WTC11 (cell line): ENCODE data around the gene ACOT13. TPM values are rescaled to one million over a fixed set of nuclear protein-coding genes. Genes with fewer than 3 reads are reported as not detected.

Experiments
- ATAC-seq: fragments of 200-7000 bp; cut with Tn5 transposase; 2 replicates; pipeline ENCODE4 v1.10.0; 2021; ENCODE audit warnings: mild to moderate bottlenecking, moderate library complexity
- CTCF ChIA-PET: fragments of 300-600 bp; sonication (Branson Sonifier 250); formaldehyde crosslinking; loops from one replicate; lab custom pipeline; 2021; ENCODE audit warnings: antibody characterized with exemption; lab: Charles Lee
- POLR2A ChIA-PET: fragments of 350-600 bp; sonication (Branson Sonifier 250); formaldehyde crosslinking; loops from one replicate; lab custom pipeline; 2021; ENCODE audit warnings: antibody characterized with exemption; lab: Charles Lee
- DNase-seq: peaks from one replicate; pipeline ENCODE4 v3.0.0; 2021; ENCODE audit warnings: low spot score
- H3K27ac Mint-ChIP-seq: 2 replicates; pipeline ENCODE4 v1.8.0; 2021; ENCODE audit warnings: mixed read lengths
- H3K27me3 Mint-ChIP-seq: 2 replicates; pipeline ENCODE4 v1.8.0; 2021; ENCODE audit warnings: low read depth, mild to moderate bottlenecking, moderate library complexity, mixed read lengths
- H3K36me3 Mint-ChIP-seq: 2 replicates; pipeline ENCODE4 v1.8.0; 2021; ENCODE audit warnings: mixed read lengths
- H3K4me1 Mint-ChIP-seq: 2 replicates; pipeline ENCODE4 v1.8.0; 2022; ENCODE audit warnings: mixed read lengths
- H3K4me3 Mint-ChIP-seq: 2 replicates; pipeline ENCODE4 v1.8.0; 2021; ENCODE audit warnings: mild to moderate bottlenecking, moderate library complexity, mixed read lengths
- H3K9me3 Mint-ChIP-seq: 2 replicates; pipeline ENCODE4 v1.8.0; 2021; ENCODE audit warnings: mixed read lengths
- CBFB ChIP-seq: sonication (generic); formaldehyde crosslinking; IDR thresholded peaks from 2 replicates; pipeline ENCODE4 v1.8.1; 2022; ENCODE audit warnings: mild to moderate bottlenecking, low read depth, missing genetic modification reagents
- EMX1 ChIP-seq: fragments of 250-450 bp; sonication (Bioruptor Pico); IDR thresholded peaks from 2 replicates; pipeline ENCODE4 v1.8.0; 2021; ENCODE audit warnings: mild to moderate bottlenecking
- ESRRA ChIP-seq: sonication (generic); formaldehyde crosslinking; IDR thresholded peaks from 2 replicates; pipeline ENCODE4 v1.8.1; 2022; ENCODE audit warnings: mild to moderate bottlenecking, missing genetic modification reagents, borderline replicate concordance
- GRHL2 ChIP-seq: fragments of 250-450 bp; sonication (Bioruptor Pico); IDR thresholded peaks from 2 replicates; pipeline ENCODE4 v1.8.0; 2022; ENCODE audit warnings: mild to moderate bottlenecking, moderate library complexity; ENCODE audit not compliant: insufficient replicate concordance, severe bottlenecking
- NFE2L1 ChIP-seq: sonication (generic); formaldehyde crosslinking; IDR thresholded peaks from 2 replicates; pipeline ENCODE4 v1.8.1; 2023; ENCODE audit warnings: missing genetic modification reagents
- NFYB ChIP-seq: sonication (generic); formaldehyde crosslinking; conservative IDR thresholded peaks from 2 replicates; pipeline ENCODE4 v1.8.0; 2022; ENCODE audit warnings: low read depth, missing genetic modification reagents
- NR1H2 ChIP-seq: sonication (generic); formaldehyde crosslinking; IDR thresholded peaks from 2 replicates; pipeline ENCODE4 v1.9.0; 2021; ENCODE audit warnings: mild to moderate bottlenecking, moderate library complexity, missing genetic modification reagents
- NR2C2 ChIP-seq: sonication (generic); formaldehyde crosslinking; IDR thresholded peaks from 2 replicates; pipeline ENCODE4 v1.8.0; 2022; ENCODE audit warnings: mild to moderate bottlenecking, missing genetic modification reagents
- OVOL2 ChIP-seq: fragments of 250-450 bp; sonication (Bioruptor Pico); IDR thresholded peaks from 2 replicates; pipeline ENCODE4 v1.9.0; 2021; ENCODE audit warnings: mild to moderate bottlenecking, borderline replicate concordance
- PRRX2 ChIP-seq: fragments of 250-450 bp; sonication (Bioruptor Pico); IDR thresholded peaks from 2 replicates; pipeline ENCODE4 v1.8.0; 2021; ENCODE audit warnings: mild to moderate bottlenecking
- TCF7 ChIP-seq: sonication (generic); formaldehyde crosslinking; IDR thresholded peaks from 2 replicates; pipeline ENCODE4 v1.8.0; 2022; ENCODE audit warnings: mild to moderate bottlenecking, low read depth, missing genetic modification reagents, moderate library complexity
- TEAD1 ChIP-seq: sonication (generic); formaldehyde crosslinking; IDR thresholded peaks from 2 replicates; pipeline ENCODE4 v1.8.0; 2022; ENCODE audit warnings: mild to moderate bottlenecking, missing genetic modification reagents
- TP53 ChIP-seq: sonication (generic); formaldehyde crosslinking; IDR thresholded peaks from 2 replicates; pipeline ENCODE4 v1.8.1; 2023; ENCODE audit warnings: mild to moderate bottlenecking, missing genetic modification reagents
- ZBTB21 ChIP-seq: sonication (generic); formaldehyde crosslinking; IDR thresholded peaks from 2 replicates; pipeline ENCODE4 v1.8.1; 2023; ENCODE audit warnings: mild to moderate bottlenecking, missing genetic modification reagents, borderline replicate concordance
- ZNF232 ChIP-seq: sonication (generic); formaldehyde crosslinking; IDR thresholded peaks from 2 replicates; pipeline ENCODE4 v1.8.0; 2022; ENCODE audit warnings: mild to moderate bottlenecking, missing genetic modification reagents
- ZNF263 ChIP-seq: sonication (generic); formaldehyde crosslinking; IDR thresholded peaks from 2 replicates; pipeline ENCODE4 v1.8.1; 2022; ENCODE audit warnings: low read depth, mild to moderate bottlenecking, moderate library complexity, missing genetic modification reagents
- ZNF396 ChIP-seq: fragments of 250-450 bp; sonication (Bioruptor Pico); IDR thresholded peaks from 2 replicates; pipeline ENCODE4 v1.8.0; 2021; ENCODE audit warnings: mild to moderate bottlenecking, moderate library complexity, borderline replicate concordance
- ZNF416 ChIP-seq: fragments of 250-450 bp; sonication (Bioruptor Pico); IDR thresholded peaks from 2 replicates; pipeline ENCODE4 v1.9.0; 2021; ENCODE audit warnings: mild to moderate bottlenecking, inconsistent platforms
- total RNA-seq: library from RNA; stranded (reverse); gene quantifications from 3 replicates; pipeline ENCODE4 v1.2.3, GENCODE V29; 2021
- TF ChIP-seq, protein P1 (sequence below): sonication (generic); formaldehyde crosslinking; IDR thresholded peaks from 2 replicates; pipeline ENCODE4 v1.8.0; 2022; ENCODE audit warnings: mild to moderate bottlenecking, missing genetic modification reagents
- TF ChIP-seq, protein P2 (sequence below): sonication (generic); formaldehyde crosslinking; IDR thresholded peaks from 2 replicates; pipeline ENCODE4 v1.8.1; 2022; ENCODE audit warnings: mild to moderate bottlenecking, moderate library complexity, missing genetic modification reagents
- TF ChIP-seq, protein P3 (sequence below): sonication (generic); formaldehyde crosslinking; IDR thresholded peaks from 2 replicates; pipeline ENCODE4 v1.8.0; 2023; ENCODE audit warnings: mild to moderate bottlenecking, missing genetic modification reagents
- TF ChIP-seq, protein P4 (sequence below): sonication (generic); formaldehyde crosslinking; IDR thresholded peaks from 2 replicates; pipeline ENCODE4 v1.8.1; 2022; ENCODE audit warnings: low read depth, mild to moderate bottlenecking, moderate library complexity, missing genetic modification reagents, borderline replicate concordance

The ACOT13 gene
- total RNA-seq, 1 experiment from 2014 or later: 54.0 TPM

DNA sequence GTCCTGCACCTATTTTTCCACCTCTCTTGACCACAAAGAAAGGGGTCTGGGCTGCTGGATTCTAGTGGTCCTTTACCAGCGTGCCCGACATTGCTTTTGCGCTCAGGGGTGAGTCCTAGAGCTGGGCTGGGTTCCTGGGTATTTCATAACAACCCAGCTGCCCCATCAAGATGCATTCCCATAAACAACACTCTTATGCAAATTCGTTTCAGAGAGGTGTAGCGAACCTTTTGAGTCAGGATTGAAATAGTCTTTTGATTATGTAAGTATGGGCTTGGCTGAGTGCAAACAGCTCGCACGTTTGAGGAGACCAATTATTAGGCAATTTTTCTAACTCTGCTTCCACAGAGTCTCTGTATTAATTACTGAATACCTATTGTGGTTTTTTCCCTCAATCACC is 13.7 kb downstream of the ACOT13 start:
- Mint-ChIP-seq H3K4me3 (no peak overlapping the region), H3K9me3 (peaks cover 12% of the 10 kb centered on the region), H3K36me3 (peaks cover 33% of the 10 kb centered on the region), H3K4me1 (peaks cover 55% of the 10 kb centered on the region), H3K27ac (0 out of 2 replicates have a peak overlapping the region, but pooled peaks have one; percentile 27), H3K27me3 (no peaks in the 10 kb centered on the region)
- CTCF ChIA-PET: no interaction called here
- DNase-seq (no peak), ATAC-seq (no peak)
- TF ChIP-seq ZNF263 (CRISPR knock-in tag): no peak
- no peak for TF ChIP-seq TP53 (CRISPR knock-in tag)
- TF ChIP-seq ESRRA: no peak
- no peak for TF ChIP-seq NFE2L1 (CRISPR knock-in tag)
- POLR2A ChIA-PET: no interaction called here

DNA sequence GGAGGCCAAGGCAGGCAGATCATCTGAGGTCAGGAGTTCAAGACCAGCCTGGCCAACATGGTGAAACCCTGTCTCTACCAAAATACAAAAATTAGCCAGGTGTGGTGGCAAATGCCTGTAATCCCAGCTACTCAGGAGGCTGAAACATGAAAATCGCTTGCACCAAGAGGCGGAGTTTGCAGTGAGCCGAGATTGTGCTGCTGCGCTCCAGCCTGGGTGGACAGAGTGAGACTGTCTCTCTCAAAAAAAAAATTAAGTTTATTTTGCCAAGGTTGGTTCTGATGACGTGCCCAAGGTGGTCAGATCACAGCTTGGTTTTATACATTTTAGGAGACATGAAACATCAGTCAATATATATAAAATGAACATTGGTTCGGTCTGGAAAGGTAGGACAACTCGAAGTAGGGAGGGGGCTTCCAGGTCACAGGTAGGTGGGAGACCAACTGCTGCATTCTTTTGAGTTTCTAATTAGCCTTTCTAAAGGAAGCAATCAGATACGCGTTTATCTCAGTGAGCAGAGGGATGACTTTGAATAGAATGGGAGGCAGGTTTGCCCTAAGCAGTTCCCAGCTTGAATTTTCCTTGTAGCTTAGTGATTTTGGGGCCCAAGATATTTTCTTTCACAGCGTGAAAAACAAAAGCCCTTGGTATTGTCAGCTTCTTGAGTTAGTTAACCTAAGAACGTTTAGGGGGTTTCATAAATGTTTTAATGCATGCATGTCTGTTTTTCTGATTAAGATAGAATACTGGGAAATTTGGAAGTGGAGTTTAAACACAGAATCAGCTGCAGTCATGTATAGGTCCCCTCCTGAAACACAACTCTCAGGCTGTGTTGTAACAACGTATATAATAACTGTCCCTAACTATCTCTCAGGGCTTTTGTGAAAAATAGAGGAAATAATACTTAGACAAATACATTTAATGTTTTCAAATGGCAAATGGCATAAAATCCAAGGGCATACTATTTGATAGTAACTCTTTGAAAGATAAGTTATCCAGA is 16.7 kb downstream of the ACOT13 start:
- Mint-ChIP-seq H3K36me3 (peaks cover 24% of the 10 kb centered on the region), H3K27ac (peak overlapping the region; percentile 100), H3K4me3 (peak overlapping the region; percentile 60), H3K9me3 (peaks cover 3% of the 10 kb centered on the region; the same call in 1 of the 2 replicates), H3K4me1 (peaks cover 71% of the 10 kb centered on the region), H3K27me3 (no peaks in the 10 kb centered on the region)
- TF ChIP-seq NFYB (CRISPR knock-in tag): no peak
- TF ChIP-seq, protein P1, sequence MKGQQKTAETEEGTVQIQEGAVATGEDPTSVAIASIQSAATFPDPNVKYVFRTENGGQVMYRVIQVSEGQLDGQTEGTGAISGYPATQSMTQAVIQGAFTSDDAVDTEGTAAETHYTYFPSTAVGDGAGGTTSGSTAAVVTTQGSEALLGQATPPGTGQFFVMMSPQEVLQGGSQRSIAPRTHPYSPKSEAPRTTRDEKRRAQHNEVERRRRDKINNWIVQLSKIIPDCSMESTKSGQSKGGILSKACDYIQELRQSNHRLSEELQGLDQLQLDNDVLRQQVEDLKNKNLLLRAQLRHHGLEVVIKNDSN (CRISPR knock-in tag): no peak
- TF ChIP-seq NR2C2: no peak
- TF ChIP-seq ZNF416: no peak
- TF ChIP-seq EMX1 (CRISPR knock-in tag): no peak
- no peak for TF ChIP-seq NR1H2 (CRISPR knock-in tag)
- no peak for TF ChIP-seq PRRX2
- TF ChIP-seq, protein P2, sequence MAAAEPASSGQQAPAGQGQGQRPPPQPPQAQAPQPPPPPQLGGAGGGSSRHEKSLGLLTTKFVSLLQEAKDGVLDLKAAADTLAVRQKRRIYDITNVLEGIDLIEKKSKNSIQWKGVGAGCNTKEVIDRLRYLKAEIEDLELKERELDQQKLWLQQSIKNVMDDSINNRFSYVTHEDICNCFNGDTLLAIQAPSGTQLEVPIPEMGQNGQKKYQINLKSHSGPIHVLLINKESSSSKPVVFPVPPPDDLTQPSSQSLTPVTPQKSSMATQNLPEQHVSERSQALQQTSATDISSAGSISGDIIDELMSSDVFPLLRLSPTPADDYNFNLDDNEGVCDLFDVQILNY: no peak
- no peak for TF ChIP-seq ZNF396 (CRISPR knock-in tag)
- TF ChIP-seq, protein P3, sequence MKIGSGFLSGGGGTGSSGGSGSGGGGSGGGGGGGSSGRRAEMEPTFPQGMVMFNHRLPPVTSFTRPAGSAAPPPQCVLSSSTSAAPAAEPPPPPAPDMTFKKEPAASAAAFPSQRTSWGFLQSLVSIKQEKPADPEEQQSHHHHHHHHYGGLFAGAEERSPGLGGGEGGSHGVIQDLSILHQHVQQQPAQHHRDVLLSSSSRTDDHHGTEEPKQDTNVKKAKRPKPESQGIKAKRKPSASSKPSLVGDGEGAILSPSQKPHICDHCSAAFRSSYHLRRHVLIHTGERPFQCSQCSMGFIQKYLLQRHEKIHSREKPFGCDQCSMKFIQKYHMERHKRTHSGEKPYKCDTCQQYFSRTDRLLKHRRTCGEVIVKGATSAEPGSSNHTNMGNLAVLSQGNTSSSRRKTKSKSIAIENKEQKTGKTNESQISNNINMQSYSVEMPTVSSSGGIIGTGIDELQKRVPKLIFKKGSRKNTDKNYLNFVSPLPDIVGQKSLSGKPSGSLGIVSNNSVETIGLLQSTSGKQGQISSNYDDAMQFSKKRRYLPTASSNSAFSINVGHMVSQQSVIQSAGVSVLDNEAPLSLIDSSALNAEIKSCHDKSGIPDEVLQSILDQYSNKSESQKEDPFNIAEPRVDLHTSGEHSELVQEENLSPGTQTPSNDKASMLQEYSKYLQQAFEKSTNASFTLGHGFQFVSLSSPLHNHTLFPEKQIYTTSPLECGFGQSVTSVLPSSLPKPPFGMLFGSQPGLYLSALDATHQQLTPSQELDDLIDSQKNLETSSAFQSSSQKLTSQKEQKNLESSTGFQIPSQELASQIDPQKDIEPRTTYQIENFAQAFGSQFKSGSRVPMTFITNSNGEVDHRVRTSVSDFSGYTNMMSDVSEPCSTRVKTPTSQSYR (CRISPR knock-in tag): no peak
- no peak for TF ChIP-seq CBFB (CRISPR knock-in tag)
- TF ChIP-seq TEAD1 (CRISPR knock-in tag): no peak
- no peak for TF ChIP-seq ZBTB21 (CRISPR knock-in tag)
- TF ChIP-seq ZNF232 (CRISPR knock-in tag): no peak
- TF ChIP-seq GRHL2 (CRISPR knock-in tag): no peak
- TF ChIP-seq TCF7 (CRISPR knock-in tag): no peak
- TF ChIP-seq ESRRA: no peak
- TF ChIP-seq, protein P4, sequence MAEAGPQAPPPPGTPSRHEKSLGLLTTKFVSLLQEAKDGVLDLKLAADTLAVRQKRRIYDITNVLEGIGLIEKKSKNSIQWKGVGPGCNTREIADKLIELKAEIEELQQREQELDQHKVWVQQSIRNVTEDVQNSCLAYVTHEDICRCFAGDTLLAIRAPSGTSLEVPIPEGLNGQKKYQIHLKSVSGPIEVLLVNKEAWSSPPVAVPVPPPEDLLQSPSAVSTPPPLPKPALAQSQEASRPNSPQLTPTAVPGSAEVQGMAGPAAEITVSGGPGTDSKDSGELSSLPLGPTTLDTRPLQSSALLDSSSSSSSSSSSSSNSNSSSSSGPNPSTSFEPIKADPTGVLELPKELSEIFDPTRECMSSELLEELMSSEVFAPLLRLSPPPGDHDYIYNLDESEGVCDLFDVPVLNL: no peak
- TF ChIP-seq OVOL2: no peak
- no peak for TF ChIP-seq TP53 (CRISPR knock-in tag)
- DNase-seq (no peak), ATAC-seq (peak; percentile 75)
- CTCF ChIA-PET: interaction anchor here (0.6 to 2.4 kb wide), 9 partner anchors 13 to 189 kb away, joined by 3 to 19 read pairs (median 4); partner anchors contain the start of genes ACOT13, ALDH5A1 and TDP2
- POLR2A ChIA-PET: interaction anchor here (0.8 to 3.3 kb wide), 3 partner anchors 17 to 24 kb away, joined by 3 to 22 read pairs (median 4); partner anchors contain the start of genes ACOT13 and TDP2
